A673 (cell line): ENCODE data around the gene IL22RA1.

Source experiments
- CTCF ChIP-seq: fragments of 300-800, 200-600 bp; sonication (generic); conservative IDR thresholded peaks from 2 replicates; pipeline ENCODE4 v1.5.1; 2017; ENCODE audit warnings: low read depth, mild to moderate bottlenecking, antibody characterized with exemption, low read length, moderate library complexity, mixed read lengths
- EZH2 ChIP-seq: fragments of 200-600 bp; sonication (generic); IDR thresholded peaks from 2 replicates; pipeline ENCODE4 v1.6.1; 2017; ENCODE audit warnings: borderline replicate concordance, low read depth, mild to moderate bottlenecking, mixed read lengths, antibody characterized with exemption, low read length; ENCODE audit not compliant: poor library complexity, severe bottlenecking

- TF ChIP-seq EZH2 (no peak), CTCF (no peak)
These were observed 41.8 kb downstream of the IL22RA1 start for GRCh38 chr1:24100945-24101737.
